Fibroblast of gingiva (primary cell): ENCODE results near the gene UBXN6.

Experiments
- DNase-seq: peaks from one replicate; pipeline ENCODE4 v3.0.0-alpha.2; 2011; ENCODE audit warnings: low read depth

Gene UBXN6

GRCh38 chr19:4442819-4443146, 14.8 kb downstream of the UBXN6 start:
- no peak for DNase-seq

- no peak for DNase-seq
Measured at GRCh38 chr19:4441994-4442818, 15.4 kb downstream of the UBXN6 start.

- no peak for DNase-seq
Measured at GRCh38 chr19:4439243-4439642, 18.4 kb downstream of the UBXN6 start.

GRCh38 chr19:4437103-4437502, 20.5 kb downstream of the UBXN6 start:
- DNase-seq: no peak

- DNase-seq: no peak
Measured at GRCh38 chr19:4436231-4436630, 21.4 kb downstream of the UBXN6 start.

- DNase-seq: no peak
Measured at GRCh38 chr19:4434391-4434790, 23.2 kb downstream of the UBXN6 start.

- no peak for DNase-seq
Measured at GRCh38 chr19:4432918-4433506, 24.6 kb downstream of the UBXN6 start.

GRCh38 chr19:4431808-4432674, 25.6 kb downstream of the UBXN6 start:
- no peak for DNase-seq

- no peak for DNase-seq
Measured at GRCh38 chr19:4431296-4431695, 26.3 kb downstream of the UBXN6 start.

- no peak for DNase-seq
Measured at GRCh38 chr19:4430760-4431159, 26.8 kb downstream of the UBXN6 start.

- no peak for DNase-seq
Measured at GRCh38 chr19:4429771-4430171, 27.8 kb downstream of the UBXN6 start.

GRCh38 chr19:4429256-4429655, 28.3 kb downstream of the UBXN6 start:
- no peak for DNase-seq

GRCh38 chr19:4428326-4428975, 29.1 kb downstream of the UBXN6 start:
- DNase-seq: no peak

- peak; percentile 36 for DNase-seq
Measured at GRCh38 chr19:4425537-4425936, 32.1 kb downstream of the UBXN6 start.

- no peak for DNase-seq
Measured at GRCh38 chr19:4423416-4424126, 34.0 kb downstream of the UBXN6 start.

GRCh38 chr19:4416268-4416667, 41.3 kb downstream of the UBXN6 start:
- DNase-seq: no peak

GRCh38 chr19:4415352-4415751, 42.2 kb downstream of the UBXN6 start:
- DNase-seq: peak; percentile 40

- DNase-seq: peak; percentile 36
Measured at GRCh38 chr19:4414800-4415321, 42.7 kb downstream of the UBXN6 start.

GRCh38 chr19:4414144-4414799, 43.3 kb downstream of the UBXN6 start:
- DNase-seq: peak; percentile 31

- DNase-seq: no peak
Measured at GRCh38 chr19:4413588-4413987, 44.0 kb downstream of the UBXN6 start.
